NCI-H1048 (cell line): ENCODE data around the gene DNAAF8.

ENCODE experiments used
- DNase-seq: peaks from one replicate; lab custom pipeline; 2025; lab: John Stamatoyannopoulos, UW

Gene DNAAF8

DNA sequence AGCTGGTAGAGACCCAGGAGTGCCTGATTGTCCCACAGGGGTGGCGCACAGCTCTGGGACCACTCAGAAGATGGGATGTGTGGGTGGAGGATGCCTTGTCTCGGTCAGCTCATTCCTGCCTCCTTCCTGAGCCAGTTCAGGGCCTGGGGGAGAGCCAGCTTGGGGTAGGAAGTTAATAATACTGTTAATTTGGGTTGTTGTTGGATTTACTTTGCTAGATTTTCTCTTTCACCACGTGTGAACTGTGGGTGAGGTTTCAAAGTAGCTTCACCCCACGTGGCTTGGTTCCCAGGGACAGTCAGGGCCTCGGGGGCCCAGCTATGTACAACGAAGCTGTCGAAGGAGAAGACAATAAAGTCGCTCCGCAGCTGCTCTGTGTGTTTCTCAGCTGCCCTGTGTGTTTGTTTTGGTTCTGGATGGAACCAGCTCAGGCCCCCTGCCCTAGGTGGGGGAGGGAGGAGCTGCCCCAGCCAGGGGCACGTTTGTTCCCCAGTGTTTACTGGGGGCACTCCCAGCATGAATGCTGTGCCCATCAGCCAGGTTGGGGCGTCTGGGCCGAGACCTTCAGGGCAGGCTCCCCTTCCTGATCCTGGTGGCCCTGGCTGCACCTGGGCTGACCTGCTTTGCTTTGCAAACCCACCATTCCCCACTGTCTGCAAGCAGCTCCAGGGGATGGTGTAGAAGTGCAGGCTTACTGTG is 38.7 kb upstream of the DNAAF8 start:
- no peak for DNase-seq

- DNase-seq: no peak
Observed at GRCh38 chr16:4696172-4696904, 38.0 kb upstream of the DNAAF8 start.

DNA sequence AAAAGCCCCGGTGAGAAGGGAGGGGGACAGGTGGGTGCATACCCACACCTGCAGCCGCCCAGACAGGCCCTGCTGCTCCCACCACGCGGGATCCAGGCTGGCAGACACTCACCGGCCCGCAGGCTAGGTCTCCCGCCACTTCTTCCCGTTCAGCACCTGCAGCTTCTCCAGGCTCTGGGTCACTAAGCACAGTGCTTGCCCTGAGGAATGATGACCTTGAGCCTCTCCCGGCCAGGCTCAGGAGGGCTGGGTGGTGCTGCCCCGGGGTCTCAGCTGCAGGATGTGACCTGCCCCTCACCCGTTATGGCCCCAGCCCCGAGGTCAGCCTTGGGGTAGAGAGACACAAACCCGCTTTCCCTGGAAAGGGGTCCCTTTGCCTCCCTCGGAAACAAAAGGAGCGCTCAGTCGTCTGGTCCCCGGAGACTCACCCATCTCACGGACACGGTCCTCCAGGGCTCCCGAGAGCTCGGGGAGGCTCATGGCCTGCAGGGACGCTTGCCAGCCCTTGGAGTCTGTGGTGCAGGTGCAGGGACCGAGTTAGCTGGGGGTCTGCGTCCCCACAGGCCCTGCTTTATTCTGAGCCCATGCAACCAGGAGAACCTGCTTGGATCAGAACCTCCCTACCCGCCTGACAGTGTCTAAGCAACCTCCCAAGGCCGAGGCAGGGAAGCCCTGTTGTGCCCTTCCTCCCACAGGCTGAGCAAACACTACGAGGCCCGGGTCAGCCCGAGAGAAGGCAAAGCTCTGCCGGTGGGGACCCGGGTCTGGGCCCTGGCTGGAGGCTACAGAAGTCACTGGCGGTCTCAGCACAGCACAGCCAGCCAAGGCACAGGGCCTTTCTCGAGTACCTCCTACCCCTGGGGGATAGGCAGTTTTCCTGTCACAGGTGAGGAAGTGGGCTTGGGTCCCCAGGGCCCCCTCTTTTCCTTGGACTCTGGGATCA is 37.2 kb upstream of the DNAAF8 start:
- DNase-seq: no peak

GRCh38 chr16:4697848-4698291 is 36.5 kb upstream of the DNAAF8 start:
- no peak for DNase-seq

DNA sequence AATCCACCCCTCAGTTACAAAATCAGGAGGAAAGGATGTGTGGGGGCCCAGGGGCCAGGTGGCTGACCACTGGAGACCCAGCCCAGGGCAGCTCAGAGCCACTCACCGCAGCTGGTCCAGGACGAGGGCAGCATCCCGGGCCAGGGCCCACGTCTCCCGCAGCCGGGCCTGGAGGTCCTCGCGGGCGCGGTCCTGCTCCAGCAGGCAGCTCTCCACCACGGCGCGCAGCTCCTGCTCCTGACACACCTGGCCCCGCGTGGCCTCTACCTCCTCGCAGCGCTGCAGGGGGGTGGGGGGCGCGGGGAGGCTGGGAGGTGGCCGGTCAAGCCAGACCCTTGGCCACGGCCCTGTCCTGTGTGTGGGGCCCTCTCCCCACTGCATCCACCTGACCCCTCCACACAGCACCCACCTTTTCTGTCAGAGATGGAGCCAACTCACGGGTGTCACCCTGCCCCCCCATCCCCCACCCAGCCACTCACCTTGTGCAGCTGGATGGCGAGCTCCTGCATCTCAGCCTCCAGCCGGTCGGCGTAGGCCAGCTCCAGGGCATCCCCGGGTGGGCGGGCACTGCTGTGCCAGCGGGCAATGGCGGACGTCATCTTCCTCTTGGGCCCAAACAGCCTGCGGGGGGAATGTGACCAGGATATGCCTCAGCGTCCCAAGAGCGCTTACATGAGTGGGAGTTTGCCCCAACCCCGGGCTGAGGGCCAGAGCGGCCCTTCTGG is 35.9 kb upstream of the DNAAF8 start:
- no peak for DNase-seq

- DNase-seq: no peak
Observed at GRCh38 chr16:4699046-4699556, 35.2 kb upstream of the DNAAF8 start.

DNA sequence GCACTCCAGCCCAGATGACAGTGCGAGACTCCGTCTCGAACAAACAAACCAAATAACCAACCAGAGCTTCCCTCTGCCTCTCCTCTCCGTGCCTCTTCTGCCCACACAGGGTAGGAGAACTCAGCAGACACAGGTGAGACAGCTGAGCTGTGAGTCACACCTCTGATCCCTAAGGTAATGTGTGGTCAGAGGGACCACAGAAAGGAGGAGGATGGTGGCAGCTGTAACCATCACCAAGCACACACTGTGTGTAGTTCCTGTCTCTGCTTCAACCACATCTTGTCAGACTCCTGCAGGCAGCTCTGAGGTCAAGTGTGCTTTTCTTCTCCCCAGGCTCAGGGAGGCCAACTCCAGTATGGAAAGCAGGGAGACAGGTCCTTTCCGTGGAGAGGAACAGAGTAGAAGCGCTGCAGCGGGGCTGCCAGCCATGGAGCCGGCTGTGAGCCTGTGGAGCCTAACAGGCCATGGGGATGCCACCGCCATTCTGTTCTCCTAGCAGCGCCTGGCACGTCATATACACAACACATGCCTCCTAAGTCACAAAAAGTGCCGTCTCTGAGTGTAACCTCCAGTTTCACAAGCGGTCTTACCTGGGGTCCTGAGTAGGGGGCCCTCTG is 33.8 kb upstream of the DNAAF8 start:
- DNase-seq: no peak

DNA sequence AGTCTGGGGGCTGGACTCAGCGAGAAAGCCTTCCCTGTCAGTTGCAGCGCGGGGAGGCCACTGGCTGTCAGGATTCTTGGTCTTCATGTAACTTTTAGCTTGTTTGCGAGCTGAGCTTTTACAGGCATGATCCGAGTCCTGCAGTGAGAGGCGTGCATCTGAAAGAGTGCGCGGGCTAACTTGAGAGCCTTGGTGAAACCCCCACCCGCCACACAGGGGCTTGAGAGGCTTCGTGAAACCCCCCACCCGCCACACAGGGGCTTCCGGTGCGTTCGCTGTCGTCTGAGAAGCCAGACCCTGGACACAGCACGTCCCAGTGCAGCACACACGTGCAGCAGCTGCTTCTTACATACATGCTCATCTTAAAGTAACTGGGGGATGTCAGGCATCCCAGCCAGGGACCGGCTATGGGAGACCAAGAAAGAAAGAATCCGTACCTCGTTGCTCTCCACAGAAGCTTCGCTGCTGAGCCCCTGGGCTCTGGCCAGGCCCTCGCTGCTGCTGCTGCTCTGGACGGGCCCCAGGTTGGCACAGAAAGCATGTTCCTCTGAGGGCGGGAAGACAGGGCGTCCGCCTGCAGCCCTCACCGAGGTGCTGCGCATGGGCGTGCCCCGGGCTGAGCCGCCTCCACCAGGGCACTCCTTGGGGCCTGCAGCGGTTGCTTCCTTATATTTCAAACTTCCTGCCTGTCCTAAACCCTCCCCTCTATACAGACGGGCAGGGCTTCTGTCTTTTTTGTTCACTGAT is 33.2 kb upstream of the DNAAF8 start:
- DNase-seq: no peak

DNA sequence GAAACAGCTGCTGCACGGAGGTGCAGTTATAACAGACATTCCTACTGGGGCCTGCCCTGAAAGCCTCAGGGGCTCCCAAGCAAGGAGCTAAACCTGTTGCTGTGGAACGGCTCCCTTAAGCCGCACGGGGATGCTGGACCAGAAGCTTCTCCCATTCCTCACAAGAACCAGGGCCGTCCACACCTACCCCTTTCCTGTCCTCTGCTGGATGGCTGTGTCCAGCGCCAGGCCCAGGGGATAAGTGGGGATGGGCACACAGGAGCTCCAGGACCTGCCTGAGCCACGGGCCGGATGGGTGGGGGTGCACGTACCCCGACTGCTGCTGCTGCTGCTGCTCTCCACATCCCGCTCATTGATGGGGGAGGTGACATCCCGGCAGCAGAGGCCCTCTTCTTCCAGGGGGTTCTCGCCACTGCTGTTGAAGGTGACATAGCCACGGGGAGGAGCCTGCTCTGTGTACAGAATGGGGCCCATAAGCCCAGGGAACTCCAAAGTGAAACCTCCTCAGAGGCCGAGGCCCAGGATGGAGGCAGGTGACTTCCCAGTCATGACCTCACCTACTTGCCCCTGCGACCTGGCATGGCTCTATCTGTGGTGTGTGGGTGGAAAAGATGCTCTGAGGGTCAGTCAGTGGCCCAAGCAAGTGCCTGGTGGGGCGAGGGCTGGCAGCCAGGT is 32.4 kb upstream of the DNAAF8 start:
- DNase-seq: no peak

DNA sequence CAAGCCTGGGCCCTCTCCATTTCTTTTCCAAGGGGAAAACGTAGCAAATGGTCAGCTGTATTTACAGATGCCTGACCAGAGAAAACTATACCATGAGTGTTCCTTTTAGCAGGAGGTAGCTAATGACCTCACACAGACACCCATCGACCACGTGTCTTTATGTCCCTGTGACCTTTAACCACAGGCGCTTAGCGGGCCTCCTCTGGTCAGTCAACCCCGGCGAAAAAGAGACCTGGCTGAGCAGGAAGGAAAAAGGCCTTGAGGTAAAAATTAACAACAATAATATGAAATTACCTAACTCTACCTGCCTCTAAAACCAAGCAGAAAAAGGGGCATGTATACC is 31.9 kb upstream of the DNAAF8 start:
- DNase-seq: no peak

- no peak for DNase-seq
Observed at GRCh38 chr16:4703906-4704305, 30.4 kb upstream of the DNAAF8 start.

DNA sequence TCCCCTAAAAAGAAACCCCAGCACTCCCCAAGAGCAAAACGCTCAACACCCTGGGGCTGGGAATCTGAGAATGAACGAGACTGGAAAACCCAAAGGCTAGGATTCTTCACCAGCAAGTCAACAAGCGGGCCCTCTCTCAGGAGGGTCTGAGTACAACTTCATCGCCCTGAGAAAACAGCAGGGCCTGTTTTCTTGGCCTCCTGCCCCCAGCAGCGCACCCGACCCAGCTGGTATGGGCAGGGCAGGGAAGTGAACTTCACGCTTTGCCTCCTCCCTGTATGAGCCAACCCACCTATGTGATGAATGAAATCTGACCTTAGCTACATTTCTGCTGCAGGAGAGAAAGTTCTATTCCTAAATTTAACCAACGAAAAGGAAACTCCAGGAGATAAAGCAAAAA is 29.8 kb upstream of the DNAAF8 start:
- no peak for DNase-seq

- DNase-seq: no peak
Observed at GRCh38 chr16:4704913-4705312, 29.4 kb upstream of the DNAAF8 start.

DNA sequence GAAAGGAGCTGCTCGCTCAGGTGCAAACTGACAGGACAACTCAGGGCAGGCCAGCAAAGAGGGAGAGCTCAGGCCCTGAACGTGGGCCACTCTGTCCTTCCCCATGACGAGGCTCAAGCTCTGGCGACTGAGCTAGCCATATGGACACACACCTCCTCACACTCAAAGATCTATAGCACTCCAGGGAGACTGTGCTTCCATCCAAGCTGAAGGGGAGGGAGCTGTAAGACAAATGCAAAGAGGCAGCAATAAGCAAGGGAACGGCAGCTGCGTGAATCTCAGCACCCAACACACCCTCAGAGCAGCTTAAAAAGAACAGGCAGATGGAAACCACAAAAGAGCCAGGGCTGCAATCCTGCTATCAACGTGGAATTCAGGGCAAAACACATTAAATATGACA is 27.5 kb upstream of the DNAAF8 start:
- DNase-seq: no peak

- no peak for DNase-seq
Observed at GRCh38 chr16:4709481-4709880, 24.9 kb upstream of the DNAAF8 start.

- DNase-seq: no peak
Observed at GRCh38 chr16:4713663-4714501, 20.5 kb upstream of the DNAAF8 start.

DNA sequence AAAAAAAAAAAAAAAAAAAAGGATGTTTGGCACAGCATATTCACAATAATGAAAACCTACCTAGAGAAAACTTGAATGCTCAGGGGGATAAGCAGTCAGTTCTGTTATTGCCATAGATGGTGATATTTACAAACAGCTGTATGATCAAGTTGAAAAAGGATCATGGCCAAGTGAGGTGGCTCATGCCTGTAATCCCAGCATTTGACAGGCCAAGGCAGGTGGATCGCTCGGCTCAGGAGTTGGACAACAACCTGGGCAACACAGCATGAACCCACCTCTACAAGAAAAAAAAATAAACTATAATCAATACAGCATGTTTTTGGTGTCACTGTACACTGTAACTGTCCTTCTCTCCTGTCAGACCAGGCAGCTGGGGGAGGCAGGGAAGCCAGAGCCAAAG is 19.3 kb upstream of the DNAAF8 start:
- no peak for DNase-seq

- no peak for DNase-seq
Observed at GRCh38 chr16:4718466-4718865, 15.9 kb upstream of the DNAAF8 start.
